H54 (cell line): Measurements from ENCODE around the gene CAMK2D.

ENCODE experiments used
- DNase-seq: peaks from one replicate; pipeline ENCODE4 v3.0.0; 2011; ENCODE audit warnings: low spot score, mixed read lengths; ENCODE audit not compliant: insufficient read length
- FAIRE-seq: peaks from 3 replicates; lab custom pipeline; 2011; peaks lifted over from hg19 to GRCh38; lab: Jason Lieb, UNC
- POLR2A ChIP-seq: IDR thresholded peaks from 2 replicates; pipeline ENCODE4 v1.6.1; 2011; ENCODE audit warnings: low read depth, mild to moderate bottlenecking, low read length

CAMK2D gene

DNA sequence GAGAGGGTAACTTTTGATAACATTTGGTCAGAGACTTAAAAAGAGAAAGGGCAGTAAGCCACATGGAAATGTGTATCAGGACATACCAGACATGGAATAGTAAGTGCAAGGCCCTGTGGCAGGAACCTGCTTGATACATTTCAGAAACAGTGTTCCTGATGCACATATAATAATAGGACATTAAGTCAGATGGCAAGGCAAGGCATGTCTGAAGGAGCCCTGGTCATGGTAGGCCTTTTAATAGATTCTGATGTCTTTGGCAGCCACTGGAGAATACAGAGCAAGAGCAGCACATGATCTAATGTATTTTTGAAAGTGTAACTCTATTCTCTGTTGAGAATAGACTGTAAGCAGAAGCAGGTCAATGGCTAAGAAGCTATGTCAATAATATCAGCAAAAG, 279.7 kb downstream of the CAMK2D start:
- DNase-seq (no peak), FAIRE-seq (no peak)
- TF ChIP-seq POLR2A = no peak

- FAIRE-seq = no peak
- DNase-seq = no peak
- no peak for TF ChIP-seq POLR2A
These were observed 281.4 kb downstream of the CAMK2D start for GRCh38 chr4:113480109-113480508.

- FAIRE-seq (no peak), DNase-seq (no peak)
- no peak for TF ChIP-seq POLR2A
These were observed 283.5 kb downstream of the CAMK2D start for GRCh38 chr4:113478032-113478431.

GRCh38 chr4:113476800-113477199, 284.7 kb downstream of the CAMK2D start:
- DNase-seq = no peak
- no peak for FAIRE-seq
- no peak for TF ChIP-seq POLR2A

- FAIRE-seq (peak; percentile 75), DNase-seq (no peak)
- TF ChIP-seq POLR2A = no peak
These were observed 287.5 kb downstream of the CAMK2D start for GRCh38 chr4:113474017-113474416.

- FAIRE-seq (no peak), DNase-seq (no peak)
- no peak for TF ChIP-seq POLR2A
These were observed 288.7 kb downstream of the CAMK2D start for GRCh38 chr4:113472864-113473263.

- FAIRE-seq (no peak), DNase-seq (no peak)
- TF ChIP-seq POLR2A = no peak
These were observed 290.2 kb downstream of the CAMK2D start for GRCh38 chr4:113471146-113471860.

- DNase-seq (no peak), FAIRE-seq (no peak)
- no peak for TF ChIP-seq POLR2A
These were observed 291.6 kb downstream of the CAMK2D start for GRCh38 chr4:113469926-113470325.

DNA sequence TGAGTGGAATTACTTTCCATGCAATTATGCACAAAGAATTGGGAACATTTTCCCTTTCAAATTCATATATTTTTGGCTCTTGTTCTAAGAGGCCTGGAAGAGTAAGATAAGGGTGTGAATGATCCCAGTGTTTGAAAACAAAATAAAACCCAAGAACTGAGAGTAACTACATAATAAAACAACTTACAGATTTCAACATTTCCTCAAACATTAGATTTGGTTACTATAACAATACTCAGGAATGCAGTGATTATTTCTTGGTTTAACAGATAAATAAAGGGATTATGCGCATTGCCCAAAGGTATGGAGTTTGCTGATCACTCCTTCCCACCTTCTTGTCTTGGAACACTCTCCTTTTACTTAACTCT, 292.5 kb downstream of the CAMK2D start:
- no peak for FAIRE-seq
- TF ChIP-seq POLR2A = no peak
- no peak for DNase-seq

DNA sequence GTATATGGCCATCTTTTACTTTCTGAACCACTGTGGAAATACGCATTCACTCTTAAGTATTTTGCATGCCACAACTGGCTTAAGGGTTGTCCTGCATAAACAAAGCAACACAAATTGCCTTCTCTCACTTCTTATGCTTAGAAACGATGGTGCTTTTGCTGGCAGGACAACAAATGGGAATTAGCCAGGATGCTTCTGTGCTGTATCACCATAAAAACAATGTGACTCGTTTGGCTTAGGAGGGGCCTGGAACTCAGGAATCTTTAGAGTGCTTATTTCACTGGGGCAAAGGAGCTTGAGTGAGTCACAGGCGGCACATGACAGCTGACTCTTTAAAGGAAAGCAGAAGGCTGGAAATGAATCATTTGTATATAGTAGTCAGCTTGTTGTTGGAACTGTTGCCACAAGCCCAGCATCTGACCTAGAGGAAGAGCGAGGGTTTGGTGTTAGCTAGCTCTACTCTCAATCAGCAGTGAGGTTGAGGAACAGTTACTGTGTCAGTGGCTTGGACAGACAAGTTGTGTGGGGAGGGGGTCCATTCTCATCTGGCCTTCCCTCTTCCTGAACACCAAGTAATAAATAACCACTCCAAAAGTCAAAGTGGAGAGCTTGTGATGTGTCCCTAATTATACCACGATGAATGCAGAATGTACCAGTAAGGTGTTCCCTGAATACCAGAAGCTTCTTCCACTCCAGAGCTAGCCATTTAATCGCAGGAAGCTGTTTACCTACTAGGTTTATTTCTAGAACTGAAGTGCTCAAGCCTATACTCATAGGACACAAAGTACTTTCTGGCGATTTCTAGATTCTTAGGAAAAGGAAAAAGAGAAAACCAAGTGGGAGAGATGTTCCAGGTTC, 293.1 kb downstream of the CAMK2D start:
- DNase-seq = no peak
- FAIRE-seq = peak; percentile 96
- TF ChIP-seq POLR2A = no peak

DNA sequence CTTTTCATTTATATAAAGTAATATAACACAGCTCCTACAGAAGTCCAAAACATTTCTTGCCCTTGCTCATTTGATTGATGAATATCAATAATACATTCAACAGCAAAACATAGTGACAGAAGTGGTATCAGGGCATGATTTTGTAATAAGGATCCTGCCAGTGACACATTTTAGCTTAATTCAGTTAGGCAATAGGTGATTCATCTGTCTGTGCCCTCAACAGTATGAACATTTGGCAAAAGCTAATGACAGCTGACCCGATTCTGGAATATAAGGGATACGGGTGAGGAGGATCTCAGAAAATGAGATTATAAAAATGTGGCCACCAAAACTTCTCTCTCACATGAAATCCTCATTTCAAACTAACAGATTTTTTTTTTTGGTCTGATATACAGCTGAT, 294.0 kb downstream of the CAMK2D start:
- FAIRE-seq (peak; percentile 70), DNase-seq (no peak)
- TF ChIP-seq POLR2A = no peak

GRCh38 chr4:113462286-113462685, 299.3 kb downstream of the CAMK2D start:
- DNase-seq (no peak), FAIRE-seq (no peak)
- TF ChIP-seq POLR2A = no peak

DNA sequence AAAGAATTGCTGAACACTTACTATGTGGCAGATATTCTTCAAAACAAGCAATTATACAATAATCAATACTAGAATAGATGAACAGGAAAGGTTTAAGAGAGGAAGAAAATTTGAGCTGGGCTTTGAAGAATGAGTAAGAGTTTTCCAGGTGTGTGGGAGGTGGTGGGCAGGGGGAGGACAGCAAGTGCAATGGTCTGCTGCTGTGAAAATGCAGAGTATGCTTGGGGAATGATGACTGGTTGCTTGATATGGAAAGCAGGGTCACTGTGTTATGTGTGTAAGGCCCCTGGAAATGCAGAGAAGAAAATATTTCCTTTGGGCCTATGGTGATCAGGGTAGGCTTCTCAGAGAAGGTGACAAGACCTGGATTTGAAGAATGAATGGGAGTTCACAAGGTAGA, 300.3 kb downstream of the CAMK2D start:
- no peak for FAIRE-seq
- TF ChIP-seq POLR2A = no peak
- no peak for DNase-seq

DNA sequence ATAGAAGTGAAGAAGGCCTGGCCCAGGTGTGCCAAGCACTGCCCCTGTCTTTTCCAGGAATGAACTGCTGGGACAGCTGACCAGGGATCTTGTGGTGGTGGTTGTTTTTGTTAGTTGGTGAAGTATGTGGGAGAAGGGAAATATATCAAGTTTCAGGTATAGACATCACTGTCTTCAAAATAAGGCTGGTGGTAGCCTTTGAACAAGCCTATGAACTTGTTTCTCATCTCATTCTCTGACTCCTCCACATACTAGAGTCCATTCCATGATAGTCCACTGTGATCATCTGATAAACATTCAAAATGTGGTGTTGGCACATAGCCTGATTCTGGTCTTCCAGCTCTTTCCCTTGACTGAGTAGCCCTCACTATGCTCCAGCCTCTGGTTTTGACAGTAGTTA, 303.7 kb downstream of the CAMK2D start:
- no peak for DNase-seq
- no peak for TF ChIP-seq POLR2A
- FAIRE-seq = no peak
